GM12878 (cell line): Measurements from ENCODE around the gene MBIP. TPM values are rescaled to one million over a fixed set of nuclear protein-coding genes. Genes with fewer than 3 reads are reported as not detected.
A peak's percentile ranks its signal among the peaks of the same experiment; 100 is the strongest.

ENCODE experiments used
- ATF7 ChIP-seq: fragments of 450-650 bp; IDR thresholded peaks from 2 replicates; pipeline ENCODE4 v1.6.1; 2016; ENCODE audit warnings: low read depth, mild to moderate bottlenecking
- CBFB ChIP-seq: IDR thresholded peaks from 2 replicates; pipeline ENCODE4 v1.6.1; 2016; ENCODE audit warnings: antibody characterized with exemption, low read depth
- CHD2 ChIP-seq: IDR thresholded peaks from 2 replicates; pipeline ENCODE4 v1.6.1; 2011; ENCODE audit warnings: low read depth, low read length, improper control_type of control experiment, borderline replicate concordance
- CREB1 ChIP-seq: IDR thresholded peaks from 2 replicates; pipeline ENCODE4 v1.6.1; 2012; ENCODE audit warnings: low read depth, mild to moderate bottlenecking, inconsistent platforms
- CREM ChIP-seq: IDR thresholded peaks from 2 replicates; pipeline ENCODE4 v1.6.1; 2014; ENCODE audit warnings: antibody characterized with exemption, low read depth
- FOS ChIP-seq: IDR thresholded peaks from 3 replicates; pipeline ENCODE4 v1.6.1; 2011; ENCODE audit warnings: borderline replicate concordance; ENCODE audit not compliant: insufficient read length; ENCODE audit errors: extremely low read depth
- FOXK2 ChIP-seq: fragments of 450-650 bp; IDR thresholded peaks from 2 replicates; pipeline ENCODE4 v1.6.1; 2017; ENCODE audit warnings: mild to moderate bottlenecking, moderate library complexity
- HCFC1 ChIP-seq: fragments of 150-350 bp; IDR thresholded peaks from 2 replicates; pipeline ENCODE4 v1.6.1; 2014; ENCODE audit warnings: low read length
- IKZF2 ChIP-seq, 2 experiments: fragments of 450-650 bp; IDR thresholded peaks; 2 replicates each; pipeline ENCODE4 v1.6.1; 2017; ENCODE audit warnings: mild to moderate bottlenecking in 2 of 2, moderate library complexity in 2 of 2
- JUND ChIP-seq: IDR thresholded peaks from 2 replicates; pipeline ENCODE4 v1.6.1; 2012; ENCODE audit warnings: low read depth, mild to moderate bottlenecking, low read length, improper control_type of control experiment, moderate library complexity
- MAX ChIP-seq: IDR thresholded peaks from 2 replicates; pipeline ENCODE4 v1.6.1; 2012; ENCODE audit warnings: low read depth, low read length, improper control_type of control experiment
- MTA2 ChIP-seq: fragments of 450-650 bp; IDR thresholded peaks from 2 replicates; pipeline ENCODE4 v1.6.1; 2016; ENCODE audit warnings: low read depth, mild to moderate bottlenecking, moderate library complexity
- MYC ChIP-seq: IDR thresholded peaks from 2 replicates; pipeline ENCODE4 v1.6.1; 2011; ENCODE audit warnings: mild to moderate bottlenecking, low read length, moderate library complexity, inconsistent platforms; ENCODE audit not compliant: insufficient read depth, insufficient replicate concordance, insufficient read length, severe bottlenecking
- NBN ChIP-seq: fragments of 450-650 bp; IDR thresholded peaks from 2 replicates; pipeline ENCODE4 v1.6.1; 2016
- NFIC ChIP-seq: IDR thresholded peaks from 2 replicates; pipeline ENCODE4 v1.6.1; 2012; ENCODE audit warnings: low read depth, mild to moderate bottlenecking, inconsistent platforms, low read length, moderate library complexity
- NFYA ChIP-seq: IDR thresholded peaks from 2 replicates; pipeline ENCODE4 v1.6.1; 2011; ENCODE audit warnings: low read depth, mild to moderate bottlenecking, low read length, improper control_type of control experiment, borderline replicate concordance
- NFYB ChIP-seq: IDR thresholded peaks from 2 replicates; pipeline ENCODE4 v1.6.1; 2011; ENCODE audit warnings: low read depth, mild to moderate bottlenecking, low read length, improper control_type of control experiment, moderate library complexity; ENCODE audit not compliant: insufficient read depth
- NR2C1 ChIP-seq: fragments of 450-650 bp; IDR thresholded peaks from 2 replicates; pipeline ENCODE4 v1.6.1; 2017; ENCODE audit warnings: antibody characterized with exemption, mild to moderate bottlenecking, moderate library complexity
- NRF1 ChIP-seq: conservative IDR thresholded peaks from 2 replicates; pipeline ENCODE4 v1.6.1; 2011; ENCODE audit warnings: mild to moderate bottlenecking, low read depth, low read length, improper control_type of control experiment
- POLR2A ChIP-seq: IDR thresholded peaks from 2 replicates; pipeline ENCODE4 v1.6.1; 2011; ENCODE audit warnings: low read depth, mild to moderate bottlenecking, low read length
- POLR2AphosphoS5 ChIP-seq: IDR thresholded peaks from 2 replicates; pipeline ENCODE4 v1.6.1; 2011; ENCODE audit warnings: mild to moderate bottlenecking, low read length, inconsistent platforms
- POU2F2 ChIP-seq: IDR thresholded peaks from 3 replicates; pipeline ENCODE4 v1.6.1; 2011; ENCODE audit warnings: low read depth, mild to moderate bottlenecking, low read length, borderline replicate concordance
- RAD21 ChIP-seq: IDR thresholded peaks from 2 replicates; pipeline ENCODE4 v1.6.1; 2011; ENCODE audit warnings: mild to moderate bottlenecking, low read depth, low read length, moderate library complexity; ENCODE audit not compliant: insufficient read depth
- RUNX3 ChIP-seq: IDR thresholded peaks from 2 replicates; pipeline ENCODE4 v1.6.1; 2012; ENCODE audit warnings: low read length, inconsistent platforms
- SIN3A ChIP-seq: IDR thresholded peaks from 2 replicates; pipeline ENCODE4 v1.6.1; 2012; ENCODE audit warnings: low read depth, low read length, improper control_type of control experiment
- SIX5 ChIP-seq: IDR thresholded peaks from 2 replicates; pipeline ENCODE4 v1.6.1; 2011; ENCODE audit warnings: mild to moderate bottlenecking, low read depth, low read length, moderate library complexity; ENCODE audit not compliant: severe bottlenecking
- SMARCA5 ChIP-seq: fragments of 450-650 bp; IDR thresholded peaks from 2 replicates; pipeline ENCODE4 v1.6.1; 2017; ENCODE audit warnings: mild to moderate bottlenecking
- TBL1XR1 ChIP-seq: IDR thresholded peaks from 2 replicates; pipeline ENCODE4 v1.6.1; 2012; ENCODE audit warnings: low read depth, low read length, improper control_type of control experiment
- ZNF217 ChIP-seq: fragments of 450-650 bp; IDR thresholded peaks from 2 replicates; pipeline ENCODE4 v1.6.1; 2017; ENCODE audit warnings: antibody characterized with exemption, mild to moderate bottlenecking
- polyA plus RNA-seq, 11 experiments: library from polyadenylated mRNA; depleted of rRNA in 4 of 11; unstranded in 6 of 11; stranded (reverse) in 5 of 11; fragments of >200 nt; fragmentation: Nextera tagmentation in 4 of 11; fragmentation: Illumina TruSeq in 1 of 11; extraction: Ambion mirVana in 4 of 11; extraction: Trizol in 1 of 11; gene quantifications; 1 replicate in 1 of 11; 2 replicates in 10 of 11; pipeline versions ENCODE4 v1.2.1 to v1.2.3, GENCODE V29; 2011 to 2016; ENCODE audit warnings: inconsistent platforms in 2 of 11, missing spikeins in 2 of 11, low read depth in 1 of 11
- total RNA-seq, 4 experiments: library from RNA; depleted of rRNA in 3 of 4; stranded (reverse); fragments of >200 nt in 3 of 4; fragmentation: Illumina TruSeq in 1 of 4; extraction: Trizol in 1 of 4; gene quantifications; 2 replicates each; pipeline versions ENCODE4 v1.2.1 to v1.2.3, GENCODE V29; 2013 to 2021
- TF ChIP-seq, protein P1 (sequence below): IDR thresholded peaks from 2 replicates; pipeline ENCODE4 v1.6.1; 2012; ENCODE audit warnings: low read depth, low read length, improper control_type of control experiment
- TF ChIP-seq, protein P2 (sequence below): fragments of 450-650 bp; IDR thresholded peaks from 2 replicates; pipeline ENCODE4 v1.6.1; 2014; ENCODE audit warnings: mild to moderate bottlenecking

Gene MBIP
- total and polyA plus RNA-seq, 10 of the 15 experiments (the other 5 are each of a cell fraction or from before 2014, with no cell fraction given), result 9.0 to 43.5 (median 32.1) TPM

DNA sequence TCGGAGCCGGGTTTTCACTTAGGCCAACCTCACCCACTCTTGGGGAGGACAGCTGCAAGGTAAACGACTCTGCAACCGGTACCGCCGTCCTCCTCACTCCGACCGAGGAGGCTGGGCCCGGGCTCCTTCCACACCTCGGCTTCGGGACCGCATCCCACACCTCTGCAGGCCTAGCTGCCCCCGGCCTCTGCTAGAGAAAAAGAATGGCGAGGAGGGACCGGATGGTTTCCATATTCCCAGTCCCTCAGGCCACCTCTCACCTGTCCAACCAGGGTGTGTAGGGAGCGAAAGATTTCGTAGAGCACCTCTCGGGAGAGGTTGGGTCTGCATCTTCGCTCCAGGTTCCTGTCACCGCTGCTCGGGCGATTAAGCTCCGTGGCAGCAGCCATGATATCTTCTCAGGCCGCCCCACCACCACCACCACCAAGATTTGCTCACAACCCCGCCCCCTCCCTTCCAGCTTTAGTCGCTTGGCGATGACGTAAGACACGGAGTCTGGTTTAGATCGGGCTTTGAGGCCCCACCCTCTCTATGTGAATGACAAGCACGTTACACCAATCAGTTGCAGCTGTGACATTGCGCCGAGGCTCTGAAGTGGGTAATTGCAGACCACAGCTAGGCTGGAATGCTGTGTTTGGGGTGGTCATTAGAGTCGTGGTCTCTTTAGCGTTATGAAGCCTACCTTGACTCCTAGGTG lies at the start of gene MBIP (continued):
- TF ChIP-seq HCFC1 (peak; percentile 60), POLR2AphosphoS5 (peak; percentile 51; the same call in 1 of the 2 replicates), NR2C1 (no peak), FOXK2 (0 out of 2 replicates have a peak, but pooled peaks have one; percentile 17), POU2F2 (0 out of 3 replicates have a peak, but pooled peaks have one; percentile 25), TBL1XR1 (0 out of 2 replicates have a peak, but pooled peaks have one; percentile 10), SIX5 (peak; percentile 8), NFYA (no peak), MTA2 (peak; percentile 43; the same call in 1 of the 2 replicates), RAD21 (no peak), ATF7 (peak; percentile 98), IKZF2 (IDR thresholded peaks at IDR 0.05) (no peak; a peak in 1 of 4 replicates), NBN (peak; percentile 77), POLR2A (peak; percentile 73; the same call in 1 of the 2 replicates), CREM (peak; percentile 99), CHD2 (peak; percentile 88), NFIC (0 out of 2 replicates have a peak, but pooled peaks have one; percentile 20), MYC (no peak), SIN3A (peak; percentile 48; the same call in 1 of the 2 replicates), JUND (peak; percentile 56; the same call in 1 of the 2 replicates), ZNF217 (no peak), CREB1 (peak; percentile 98), RUNX3 (peak; percentile 68), NFYB (peak; percentile 95), NRF1 (no peak), MAX (0 out of 2 replicates have a peak, but pooled peaks have one; percentile 25), CBFB (peak; percentile 51; the same call in 1 of the 2 replicates), SMARCA5 (no peak), FOS (no peak)
- TF ChIP-seq, protein P1, sequence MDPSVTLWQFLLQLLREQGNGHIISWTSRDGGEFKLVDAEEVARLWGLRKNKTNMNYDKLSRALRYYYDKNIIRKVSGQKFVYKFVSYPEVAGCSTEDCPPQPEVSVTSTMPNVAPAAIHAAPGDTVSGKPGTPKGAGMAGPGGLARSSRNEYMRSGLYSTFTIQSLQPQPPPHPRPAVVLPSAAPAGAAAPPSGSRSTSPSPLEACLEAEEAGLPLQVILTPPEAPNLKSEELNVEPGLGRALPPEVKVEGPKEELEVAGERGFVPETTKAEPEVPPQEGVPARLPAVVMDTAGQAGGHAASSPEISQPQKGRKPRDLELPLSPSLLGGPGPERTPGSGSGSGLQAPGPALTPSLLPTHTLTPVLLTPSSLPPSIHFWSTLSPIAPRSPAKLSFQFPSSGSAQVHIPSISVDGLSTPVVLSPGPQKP, result no peak
- TF ChIP-seq, protein P2, sequence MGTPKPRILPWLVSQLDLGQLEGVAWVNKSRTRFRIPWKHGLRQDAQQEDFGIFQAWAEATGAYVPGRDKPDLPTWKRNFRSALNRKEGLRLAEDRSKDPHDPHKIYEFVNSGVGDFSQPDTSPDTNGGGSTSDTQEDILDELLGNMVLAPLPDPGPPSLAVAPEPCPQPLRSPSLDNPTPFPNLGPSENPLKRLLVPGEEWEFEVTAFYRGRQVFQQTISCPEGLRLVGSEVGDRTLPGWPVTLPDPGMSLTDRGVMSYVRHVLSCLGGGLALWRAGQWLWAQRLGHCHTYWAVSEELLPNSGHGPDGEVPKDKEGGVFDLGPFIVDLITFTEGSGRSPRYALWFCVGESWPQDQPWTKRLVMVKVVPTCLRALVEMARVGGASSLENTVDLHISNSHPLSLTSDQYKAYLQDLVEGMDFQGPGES, result no peak
